ENCODE measurements around the gene STXBP6. TPM values are rescaled to one million over a fixed set of nuclear protein-coding genes. Genes with fewer than 3 reads are reported as not detected.
A peak's percentile ranks its signal among the peaks of the same experiment; 100 is the strongest.

Gene STXBP6
- total RNA-seq, 4 donors from 2014 or later, result 44.1 to 120 (median 67.4) TPM

DNA sequence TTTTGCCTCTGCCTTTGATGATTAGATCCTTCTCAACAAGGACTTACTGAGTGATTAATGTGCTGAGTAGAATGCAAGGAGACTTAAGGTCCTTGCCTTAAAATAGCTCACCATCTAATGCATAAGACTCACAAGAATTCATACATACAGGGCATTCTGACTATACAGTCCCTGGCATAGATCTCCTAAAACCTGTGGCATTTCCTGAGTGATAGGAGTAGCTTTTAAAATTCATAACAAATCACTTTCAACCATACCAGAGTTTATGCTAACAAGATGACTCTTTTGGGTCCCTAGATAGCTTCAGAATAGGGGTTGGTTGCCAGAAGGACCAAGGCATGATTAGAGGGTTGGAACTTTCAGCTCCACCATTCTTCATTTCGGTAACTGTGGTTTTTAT, 48.8 kb downstream of the STXBP6 start:
- TF ChIP-seq, protein P1, sequence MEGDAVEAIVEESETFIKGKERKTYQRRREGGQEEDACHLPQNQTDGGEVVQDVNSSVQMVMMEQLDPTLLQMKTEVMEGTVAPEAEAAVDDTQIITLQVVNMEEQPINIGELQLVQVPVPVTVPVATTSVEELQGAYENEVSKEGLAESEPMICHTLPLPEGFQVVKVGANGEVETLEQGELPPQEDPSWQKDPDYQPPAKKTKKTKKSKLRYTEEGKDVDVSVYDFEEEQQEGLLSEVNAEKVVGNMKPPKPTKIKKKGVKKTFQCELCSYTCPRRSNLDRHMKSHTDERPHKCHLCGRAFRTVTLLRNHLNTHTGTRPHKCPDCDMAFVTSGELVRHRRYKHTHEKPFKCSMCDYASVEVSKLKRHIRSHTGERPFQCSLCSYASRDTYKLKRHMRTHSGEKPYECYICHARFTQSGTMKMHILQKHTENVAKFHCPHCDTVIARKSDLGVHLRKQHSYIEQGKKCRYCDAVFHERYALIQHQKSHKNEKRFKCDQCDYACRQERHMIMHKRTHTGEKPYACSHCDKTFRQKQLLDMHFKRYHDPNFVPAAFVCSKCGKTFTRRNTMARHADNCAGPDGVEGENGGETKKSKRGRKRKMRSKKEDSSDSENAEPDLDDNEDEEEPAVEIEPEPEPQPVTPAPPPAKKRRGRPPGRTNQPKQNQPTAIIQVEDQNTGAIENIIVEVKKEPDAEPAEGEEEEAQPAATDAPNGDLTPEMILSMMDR (IDR thresholded peaks at IDR 0.05), result no peak
- Histone ChIP-seq H3K9me3 (no peaks in the 10 kb centered on the region), H3K4me1 (peaks cover 37 to 50% of the 10 kb centered on the region in 2 donors), H3K36me3 (no peaks in the 10 kb centered on the region), H3K27ac (peak overlapping the region in 2 of 3 donors; percentile 27 to 44), H3K27me3 (no peaks in the 10 kb centered on the region), H3K4me3 (replicated peaks in 1 of 3) (no peak overlapping the region)
- WGBS, 2 donors, result 87 to 90% methylated on average over 1 of the region's 1 CpG
- no peak for DNase-seq
- intact Hi-C loops (cut with DNase I), result no loop called here

- Histone ChIP-seq H3K4me3 (replicated peaks in 1 of 3) (no peak overlapping the region), H3K27me3 (no peaks in the 10 kb centered on the region), H3K4me1 (peaks cover 52 to 61% of the 10 kb centered on the region in 2 donors), H3K9me3 (no peaks in the 10 kb centered on the region), H3K27ac (no peak overlapping the region), H3K36me3 (no peaks in the 10 kb centered on the region)
- intact Hi-C loops (cut with DNase I), result no loop called here
- TF ChIP-seq, protein P1 (IDR thresholded peaks at IDR 0.05), result no peak
- TF ChIP-seq POLR2A (IDR thresholded peaks at IDR 0.05), result no peak
- DNase-seq, result no peak
- 97 to 98% methylated on average over 4 of the region's 4 CpGs for WGBS, 2 donors
Observed at GRCh38 chr14:24999157-24999556, 50.8 kb downstream of the STXBP6 start.

DNA sequence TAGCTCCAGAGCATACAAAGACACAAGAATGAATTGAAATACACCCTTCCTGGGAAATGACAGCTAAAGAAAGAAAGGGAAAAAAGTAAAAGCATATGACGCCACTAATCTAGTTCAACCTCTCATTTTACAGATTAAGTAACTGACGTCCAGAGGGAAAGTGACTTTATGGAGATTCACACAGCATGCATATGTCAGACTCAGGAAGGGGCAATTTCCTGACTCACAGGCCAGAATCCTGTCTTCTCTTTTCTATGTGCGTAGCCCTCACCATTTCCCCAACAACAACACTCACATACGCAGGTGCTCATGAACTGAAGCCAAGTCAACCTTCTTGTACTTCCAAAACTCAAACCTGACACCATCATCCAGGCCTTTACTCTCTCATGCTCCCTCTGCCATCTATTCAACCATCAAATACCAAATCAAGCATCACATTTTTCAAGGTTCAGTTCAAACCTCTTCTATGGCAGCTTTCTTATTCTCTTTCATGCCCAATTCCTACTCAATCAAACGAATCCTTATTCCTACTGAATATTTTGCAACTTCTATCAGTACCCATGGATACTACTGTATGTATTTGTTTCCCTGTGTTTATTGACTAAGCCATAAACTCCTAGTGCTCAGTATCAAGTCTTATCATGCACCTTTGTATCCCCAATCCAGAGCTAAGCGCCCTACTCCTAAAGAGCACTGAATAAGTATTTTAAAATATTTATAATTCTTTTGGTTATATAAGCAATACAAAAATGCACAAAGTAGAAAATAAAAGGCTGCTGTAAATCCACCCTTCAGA, 52.8 kb downstream of the STXBP6 start:
- 61 to 65% methylated on average over 6 of the region's 6 CpGs for WGBS, 2 donors

GRCh38 chr14:24995016-24995415, 54.9 kb downstream of the STXBP6 start:
- no peaks in the 10 kb centered on the region for H3K36me3 ChIP-seq
- no peaks in the 10 kb centered on the region for H3K27me3 ChIP-seq
- H3K27ac ChIP-seq, result peak overlapping the region in 1 of 3 donors; percentile 69
- H3K4me1 ChIP-seq, result peaks cover 38 to 61% of the 10 kb centered on the region in 2 donors
- intact Hi-C loops (cut with DNase I), result no loop called here
- no peaks in the 10 kb centered on the region for H3K9me3 ChIP-seq
- no peak for DNase-seq
- WGBS, 2 donors, result 88 to 96% methylated on average over 4 of the region's 4 CpGs
- TF ChIP-seq, protein P1 (IDR thresholded peaks at IDR 0.05), result no peak
- TF ChIP-seq POLR2A (IDR thresholded peaks at IDR 0.05), result no peak
- H3K4me3 ChIP-seq (replicated peaks in 1 of 3), result no peak overlapping the region

More for the DNA sequence above, 52.8 kb downstream of the STXBP6 start:
- Histone ChIP-seq H3K9me3 (no peaks in the 10 kb centered on the region), H3K36me3 (no peaks in the 10 kb centered on the region), H3K4me3 (replicated peaks in 1 of 3) (no peak overlapping the region), H3K27ac (peak overlapping the region; percentile 51 to 69 (median 64)), H3K4me1 (peaks cover 46 to 51% of the 10 kb centered on the region in 2 donors), H3K27me3 (no peaks in the 10 kb centered on the region)
- DNase-seq, result peak; percentile 30 to 31
- intact Hi-C loops (cut with DNase I), result no loop called here
- no peak for TF ChIP-seq POLR2A (IDR thresholded peaks at IDR 0.05)
- TF ChIP-seq, protein P1 (IDR thresholded peaks at IDR 0.05), result no peak

GRCh38 chr14:24993631-24994030, 56.3 kb downstream of the STXBP6 start:
- H3K4me3 ChIP-seq (replicated peaks in 1 of 3), result no peak overlapping the region
- no peaks in the 10 kb centered on the region for H3K9me3 ChIP-seq
- peaks cover 52 to 74% of the 10 kb centered on the region in 2 donors for H3K4me1 ChIP-seq
- no peaks in the 10 kb centered on the region for H3K36me3 ChIP-seq
- H3K27me3 ChIP-seq, result no peaks in the 10 kb centered on the region
- no peak for TF ChIP-seq POLR2A (IDR thresholded peaks at IDR 0.05)
- TF ChIP-seq, protein P1 (IDR thresholded peaks at IDR 0.05), result no peak
- no peak overlapping the region for H3K27ac ChIP-seq
- no peak for DNase-seq
- intact Hi-C loops (cut with DNase I), result no loop called here
